ENCODE measurements around the gene RPUSD1. TPM values are rescaled to one million over a fixed set of nuclear protein-coding genes. Genes with fewer than 3 reads are reported as not detected.

Gene RPUSD1
- total RNA-seq, 1 experiment from 2014 or later, result 59.9 TPM

GRCh38 chr16:804193-805048, 16.2 kb upstream of the RPUSD1 start:
- no peak overlapping the region for H3K4me2 ChIP-seq (ENCODE audit: low read length)
- no peaks in the 10 kb centered on the region for H3K27me3 ChIP-seq (ENCODE audit: insufficient read depth, low read length)
- H3K36me3 ChIP-seq (ENCODE audit: control insufficient read depth in 1 of 2, insufficient read depth in 2 of 2, low read length in 2 of 2), result no peaks in the 10 kb centered on the region
- intact Hi-C loops (cut with micrococcal nuclease), result no loop called here
- H3K9me3 ChIP-seq (ENCODE audit: control insufficient read depth in 1 of 2, insufficient read depth in 1 of 2, low read depth in 1 of 2, low read length in 2 of 2), result no peaks in the 10 kb centered on the region; a peak in 1 of 4 replicates
- no peak overlapping the region for H3K9ac ChIP-seq (ENCODE audit: low read length)
- no peak overlapping the region for H3K4me3 ChIP-seq (replicated peaks in 1 of 2; ENCODE audit: low read depth in 1 of 2, low read length in 2 of 2)
- TF ChIP-seq SRF (IDR thresholded peaks at IDR 0.05; ENCODE audit: low read depth) (no peak), RAD21 (IDR thresholded peaks at IDR 0.05; ENCODE audit: low read depth) (no peak), REST (IDR thresholded peaks at IDR 0.05; ENCODE audit: low read depth) (no peak), CBX3 (IDR thresholded peaks at IDR 0.05; ENCODE audit: low read depth) (no peak), ELF1 (IDR thresholded peaks at IDR 0.05; ENCODE audit: borderline replicate concordance, low read depth) (no peak), EZH2 (IDR thresholded peaks at IDR 0.05) (no peak)
- ChIA-PET POLR2A (no interaction called here), RAD21 (ENCODE audit: low non-redundant PET in 1 of 2, low total read pairs in 2 of 2, uncharacterized antibody in 2 of 2, unreplicated experiment in 2 of 2) (interaction anchor here in 1 of 2 experiments (0.8 kb wide), 1 partner anchor 92 kb away, joined by 3 read pairs; no protein-coding TSS in a partner anchor), CTCF (no interaction called here)
- no peak overlapping the region for H3K27ac ChIP-seq (ENCODE audit: low read depth, low read length)
- DNase-seq (ENCODE audit: low read depth, low spot score) (no peak), ATAC-seq (no peak)
- H3K4me1 ChIP-seq (ENCODE audit: control insufficient read depth in 1 of 2, insufficient read depth in 2 of 2, low read length in 2 of 2), result peaks cover 8 to 37% of the 10 kb centered on the region in 2 experiments; a peak in 3 of 4 replicates
- H3K79me2 ChIP-seq (ENCODE audit: insufficient read depth, low read length), result peaks cover 10% of the 10 kb centered on the region; the same call in 1 of the 2 replicates
- no TSS peak for BruUV-seq (replicated peaks)
- H3K9me2 ChIP-seq (ENCODE audit: insufficient read depth), result no peaks in the 10 kb centered on the region
- no peak overlapping the region for H2AFZ ChIP-seq (ENCODE audit: low read depth, low read length, poor library complexity, severe bottlenecking)
- H4K20me1 ChIP-seq (ENCODE audit: insufficient read depth), result no peaks in the 10 kb centered on the region

All from HCT116 (cell line).